B cell (primary cell): Measurements from ENCODE around the gene KCNK7. TPM values are rescaled to one million over a fixed set of nuclear protein-coding genes. Genes with fewer than 3 reads are reported as not detected.

ENCODE experiments used
- ATAC-seq: fragments of 200-7000 bp; cut with Tn5 transposase; one replicate; pipeline ENCODE4 v1.10.0; 2021; ENCODE audit warnings: low read depth, mild to moderate bottlenecking, moderate number of reproducible peaks, moderate library complexity
- CTCF ChIA-PET: fragments of 350-600 bp; sonication (Branson Sonifier 250); formaldehyde crosslinking; loops from one replicate; lab custom pipeline; 2021; ENCODE audit warnings: antibody characterized with exemption, inconsistent platforms; lab: Charles Lee
- POLR2A ChIA-PET: fragments of 350-600 bp; sonication (Branson Sonifier 250); formaldehyde crosslinking; loops from one replicate; lab custom pipeline; 2021; ENCODE audit warnings: antibody characterized with exemption; lab: Charles Lee
- DNase-seq: peaks from one replicate; pipeline ENCODE4 v3.0.0; 2013
- H2AFZ ChIP-seq: 2 replicates; pipeline ENCODE4 v1.6.1; 2012; ENCODE audit warnings: mild to moderate bottlenecking, low read depth, low read length; ENCODE audit not compliant: insufficient read depth, poor library complexity, severe bottlenecking
- H3K27ac ChIP-seq, 2 donors: 1 replicate in 1 of 2; 2 replicates in 1 of 2; pipeline ENCODE4 v1.5.1; 2012 to 2013; ENCODE audit warnings: low read length in 2 of 2, mild to moderate bottlenecking in 2 of 2, moderate library complexity in 1 of 2
- H3K27me3 ChIP-seq, 4 experiments: fragments of 200-600 bp in 1 of 4; sonication (generic) in 1 of 4; replicated peaks in 1 of 4; 1 replicate in 2 of 4; 2 replicates in 2 of 4; pipeline versions ENCODE4 v1.6.1 to v1.7.0; 2013 to 2016; ENCODE audit warnings: low read length in 3 of 4, mild to moderate bottlenecking in 2 of 4, mixed read lengths in 1 of 4, moderate library complexity in 1 of 4; ENCODE audit not compliant: insufficient read depth in 4 of 4, control insufficient read depth in 3 of 4; ENCODE audit errors: control extremely low read depth in 1 of 4
- H3K36me3 ChIP-seq, 2 experiments: replicated peaks in 1 of 2; 1 replicate in 1 of 2; 2 replicates in 1 of 2; pipeline versions ENCODE4 v1.6.1 to v1.7.1; 2013; ENCODE audit warnings: low read length in 1 of 2; ENCODE audit not compliant: insufficient read depth in 2 of 2, control insufficient read depth in 1 of 2; ENCODE audit errors: control extremely low read depth in 1 of 2, extremely low read depth in 1 of 2
- H3K4me1 ChIP-seq, 2 donors: fragments of 200-600 bp in 1 of 2; sonication (generic) in 1 of 2; 1 replicate in 1 of 2; 2 replicates in 1 of 2; pipeline versions ENCODE4 v1.5.1 to v1.6.1; 2013 to 2017; ENCODE audit warnings: low read length in 2 of 2; ENCODE audit not compliant: control insufficient read depth in 2 of 2, insufficient read depth in 2 of 2
- H3K4me2 ChIP-seq: replicated peaks from 2 replicates; pipeline ENCODE3; 2012; ENCODE audit warnings: mild to moderate bottlenecking, low read depth, low read length; ENCODE audit not compliant: poor library complexity, severe bottlenecking
- H3K4me3 ChIP-seq, 5 experiments: fragments of 200-600 bp in 1 of 5; sonication (generic) in 1 of 5; 1 replicate in 3 of 5; 2 replicates in 2 of 5; pipeline versions ENCODE4 v1.5.1 to v1.7.0; 2011 to 2016; ENCODE audit warnings: low read length in 4 of 5, mild to moderate bottlenecking in 4 of 5, low read depth in 2 of 5, control low read depth in 1 of 5, moderate library complexity in 1 of 5; ENCODE audit not compliant: insufficient read depth in 1 of 5; ENCODE audit errors: control extremely low read depth in 1 of 5, extremely low read depth in 1 of 5
- H3K79me2 ChIP-seq: fragments of 200-600 bp; sonication (generic); one replicate; pipeline ENCODE4 v1.6.0; 2016; ENCODE audit warnings: low read length; ENCODE audit not compliant: control insufficient read depth, insufficient read depth
- H3K9ac ChIP-seq: fragments of 200-600 bp; sonication (generic); 2 replicates; pipeline ENCODE4 v1.6.1; 2017; ENCODE audit warnings: mild to moderate bottlenecking, low read length, moderate library complexity
- H3K9me3 ChIP-seq, 3 donors: one replicate each; pipeline versions ENCODE4 v1.6.1 to v1.7.1; 2013; ENCODE audit warnings: low read length in 2 of 3; ENCODE audit not compliant: control insufficient read depth in 2 of 3, insufficient read depth in 1 of 3; ENCODE audit errors: control extremely low read depth in 1 of 3
- H4K20me1 ChIP-seq: 2 replicates; pipeline ENCODE4 v1.6.0; 2012; ENCODE audit warnings: mild to moderate bottlenecking, low read length; ENCODE audit not compliant: insufficient read depth, control insufficient read depth, poor library complexity, severe bottlenecking
- H3K27ac Mint-ChIP-seq: one replicate; pipeline ENCODE4 v1.8.0; 2021; ENCODE audit warnings: mixed read lengths
- H3K27me3 Mint-ChIP-seq: one replicate; pipeline ENCODE4 v1.8.0; 2021; ENCODE audit warnings: mixed read lengths
- H3K4me1 Mint-ChIP-seq: one replicate; pipeline ENCODE4 v1.8.0; 2021; ENCODE audit warnings: mixed read lengths
- H3K4me3 Mint-ChIP-seq: one replicate; pipeline ENCODE4 v1.8.0; 2021; ENCODE audit warnings: mixed read lengths
- H3K9me3 Mint-ChIP-seq: one replicate; pipeline ENCODE4 v1.8.0; 2022; ENCODE audit warnings: mixed read lengths; ENCODE audit not compliant: insufficient read depth
- EZH2 ChIP-seq: IDR thresholded peaks from 2 replicates; pipeline ENCODE4 v1.6.1; 2012; ENCODE audit warnings: borderline replicate concordance, low read depth, mild to moderate bottlenecking, moderate library complexity, low read length; ENCODE audit not compliant: insufficient read depth, poor library complexity, severe bottlenecking
- WGBS: methylation state at CpG from one replicate; pipeline ENCODE4 v1.1.5; 2013; ENCODE audit warnings: missing lambda C conversion rate; ENCODE audit not compliant: insufficient coverage; 5-methylcytosine and 5-hydroxymethylcytosine counted together
- intact Hi-C: fragments of 100-400 bp; cut with micrococcal nuclease; formaldehyde crosslinking; loops from one replicate; pipeline ENCODE4 v1.10.0; 2022
- polyA plus RNA-seq: library from polyadenylated mRNA; depleted of rRNA; stranded (reverse); fragments of >200 nt; gene quantifications from 2 replicates; pipeline ENCODE4 v1.2.3, GENCODE V29; 2012
- total RNA-seq, 2 donors: library from RNA; stranded (reverse); fragments of 120-200 nt in 1 of 2; gene quantifications; 1 replicate in 1 of 2; 2 replicates in 1 of 2; pipeline versions ENCODE4 v1.2.3 to v1.2.4, GENCODE V29; 2013 to 2022
- TF ChIP-seq, protein P1 (sequence below): fragments of 200-600 bp; IDR thresholded peaks from one replicate; pipeline ENCODE4 v1.8.0; 2022; ENCODE audit warnings: antibody characterized with exemption, mild to moderate bottlenecking

KCNK7 gene
- total and polyA plus RNA-seq, 2 donors (not counting 1 experiment from before 2014, with no cell fraction given) = 2.2 to 3.5 TPM

DNA sequence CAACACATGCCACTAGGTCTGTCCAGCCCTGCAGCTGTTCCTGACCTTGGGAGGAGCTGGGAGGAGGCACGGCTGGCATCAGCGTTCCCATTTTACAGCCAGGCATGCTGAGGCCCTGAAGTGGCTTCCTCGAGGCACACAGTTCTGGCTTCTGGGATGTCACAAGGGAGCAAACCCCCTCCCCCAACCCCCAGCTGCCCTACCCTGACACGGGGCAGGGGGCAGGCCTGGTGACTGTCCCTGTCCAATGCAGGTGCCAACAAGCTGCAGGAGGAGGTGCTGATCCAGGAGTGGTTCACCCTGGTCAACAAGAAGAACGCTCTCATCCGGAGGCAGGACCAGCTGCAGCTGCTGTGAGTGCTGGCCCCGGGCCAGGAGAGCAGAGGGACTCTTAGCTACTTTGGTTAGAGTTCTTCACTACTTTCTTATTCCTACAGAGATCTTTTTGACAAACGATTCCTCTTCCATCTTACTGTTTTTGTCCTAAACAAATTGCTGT lies 5.3 kb downstream of the KCNK7 start:
- ChIA-PET POLR2A (interaction anchor here (0.6 to 4.9 kb wide), 4 partner anchors 14 to 61 kb away, joined by 3 to 45 read pairs (median 6); partner anchors contain the start of genes EHBP1L1 and PCNX3), CTCF (interaction anchor here (0.7 to 9.7 kb wide), 14 partner anchors 11 to 316 kb away, joined by 3 to 144 read pairs (median 4); partner anchors contain the start of genes EHBP1L1, FAM89B, PCNX3 and ZNRD2)
- intact Hi-C loops = no loop called here
- Histone ChIP-seq H3K9me3 (no peaks in the 10 kb centered on the region), H3K4me1 (peaks cover 31 to 51% of the 10 kb centered on the region in 2 donors), H3K4me3 (no peak overlapping the region), H4K20me1 (peaks cover 24% of the 10 kb centered on the region), H3K27ac (no peak overlapping the region), H3K79me2 (no peaks in the 10 kb centered on the region), H3K36me3 (peaks cover 0 to 38% of the 10 kb centered on the region in 2 experiments), H3K4me2 (no peak overlapping the region), H3K9ac (no peak overlapping the region), H3K27me3 (no peaks in the 10 kb centered on the region), H2AFZ (no peak overlapping the region)
- DNase-seq (no peak), ATAC-seq (no peak)
- no peak overlapping the region for H3K27ac Mint-ChIP-seq
- TF ChIP-seq, protein P1, sequence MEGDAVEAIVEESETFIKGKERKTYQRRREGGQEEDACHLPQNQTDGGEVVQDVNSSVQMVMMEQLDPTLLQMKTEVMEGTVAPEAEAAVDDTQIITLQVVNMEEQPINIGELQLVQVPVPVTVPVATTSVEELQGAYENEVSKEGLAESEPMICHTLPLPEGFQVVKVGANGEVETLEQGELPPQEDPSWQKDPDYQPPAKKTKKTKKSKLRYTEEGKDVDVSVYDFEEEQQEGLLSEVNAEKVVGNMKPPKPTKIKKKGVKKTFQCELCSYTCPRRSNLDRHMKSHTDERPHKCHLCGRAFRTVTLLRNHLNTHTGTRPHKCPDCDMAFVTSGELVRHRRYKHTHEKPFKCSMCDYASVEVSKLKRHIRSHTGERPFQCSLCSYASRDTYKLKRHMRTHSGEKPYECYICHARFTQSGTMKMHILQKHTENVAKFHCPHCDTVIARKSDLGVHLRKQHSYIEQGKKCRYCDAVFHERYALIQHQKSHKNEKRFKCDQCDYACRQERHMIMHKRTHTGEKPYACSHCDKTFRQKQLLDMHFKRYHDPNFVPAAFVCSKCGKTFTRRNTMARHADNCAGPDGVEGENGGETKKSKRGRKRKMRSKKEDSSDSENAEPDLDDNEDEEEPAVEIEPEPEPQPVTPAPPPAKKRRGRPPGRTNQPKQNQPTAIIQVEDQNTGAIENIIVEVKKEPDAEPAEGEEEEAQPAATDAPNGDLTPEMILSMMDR = no peak
- no peak for TF ChIP-seq EZH2
- no peak overlapping the region for H3K4me3 Mint-ChIP-seq
- WGBS = 88% methylated on average over 4 of the region's 8 CpGs
- H3K4me1 Mint-ChIP-seq = peaks cover 46% of the 10 kb centered on the region
- H3K9me3 Mint-ChIP-seq = no peaks in the 10 kb centered on the region
- H3K27me3 Mint-ChIP-seq = no peaks in the 10 kb centered on the region
